Activated naive CD8-positive, alpha-beta T cell treated with anti-CD3 and anti-CD28 coated beads for 36 hours (primary cell): Measurements from ENCODE around the gene RBFOX1. TPM values are rescaled to one million over a fixed set of nuclear protein-coding genes. Genes with fewer than 3 reads are reported as not detected.

Source experiments
- DNase-seq: peaks from one replicate; pipeline ENCODE4 v3.0.0; 2021
- H3K27ac Mint-ChIP-seq: one replicate; pipeline ENCODE4 v1.8.0; 2022; ENCODE audit warnings: mild to moderate bottlenecking, moderate library complexity, mixed read lengths
- H3K27me3 Mint-ChIP-seq: one replicate; pipeline ENCODE4 v1.8.0; 2022; ENCODE audit warnings: mild to moderate bottlenecking, mixed read lengths
- H3K36me3 Mint-ChIP-seq: one replicate; pipeline ENCODE4 v1.8.0; 2021; ENCODE audit warnings: mild to moderate bottlenecking, mixed read lengths
- H3K4me1 Mint-ChIP-seq: one replicate; pipeline ENCODE4 v1.8.0; 2021; ENCODE audit warnings: mixed read lengths
- H3K4me3 Mint-ChIP-seq: one replicate; pipeline ENCODE4 v1.8.0; 2022; ENCODE audit warnings: mild to moderate bottlenecking, moderate library complexity, mixed read lengths
- H3K9me3 Mint-ChIP-seq: one replicate; pipeline ENCODE4 v1.8.0; 2022; ENCODE audit warnings: mixed read lengths
- total RNA-seq, 2 experiments: library from RNA; stranded (reverse); gene quantifications; one replicate each; pipeline ENCODE4 v1.2.3, GENCODE V29; 2021

Gene RBFOX1
- total RNA-seq, 2 experiments from 2014 or later: not detected

- Mint-ChIP-seq H3K27ac (no peak overlapping the region), H3K9me3 (peaks cover 3% of the 10 kb centered on the region), H3K4me3 (no peak overlapping the region), H3K4me1 (no peaks in the 10 kb centered on the region), H3K27me3 (no peaks in the 10 kb centered on the region), H3K36me3 (no peaks in the 10 kb centered on the region)
- DNase-seq: no peak
Measured at GRCh38 chr16:7404217-7404616, 71.6 kb downstream of the RBFOX1 start.

GRCh38 chr16:7405166-7405565, 72.5 kb downstream of the RBFOX1 start:
- DNase-seq: no peak
- Mint-ChIP-seq H3K4me1 (no peaks in the 10 kb centered on the region), H3K4me3 (no peak overlapping the region), H3K36me3 (no peaks in the 10 kb centered on the region), H3K9me3 (peaks cover 3% of the 10 kb centered on the region), H3K27ac (no peak overlapping the region), H3K27me3 (no peaks in the 10 kb centered on the region)

DNA sequence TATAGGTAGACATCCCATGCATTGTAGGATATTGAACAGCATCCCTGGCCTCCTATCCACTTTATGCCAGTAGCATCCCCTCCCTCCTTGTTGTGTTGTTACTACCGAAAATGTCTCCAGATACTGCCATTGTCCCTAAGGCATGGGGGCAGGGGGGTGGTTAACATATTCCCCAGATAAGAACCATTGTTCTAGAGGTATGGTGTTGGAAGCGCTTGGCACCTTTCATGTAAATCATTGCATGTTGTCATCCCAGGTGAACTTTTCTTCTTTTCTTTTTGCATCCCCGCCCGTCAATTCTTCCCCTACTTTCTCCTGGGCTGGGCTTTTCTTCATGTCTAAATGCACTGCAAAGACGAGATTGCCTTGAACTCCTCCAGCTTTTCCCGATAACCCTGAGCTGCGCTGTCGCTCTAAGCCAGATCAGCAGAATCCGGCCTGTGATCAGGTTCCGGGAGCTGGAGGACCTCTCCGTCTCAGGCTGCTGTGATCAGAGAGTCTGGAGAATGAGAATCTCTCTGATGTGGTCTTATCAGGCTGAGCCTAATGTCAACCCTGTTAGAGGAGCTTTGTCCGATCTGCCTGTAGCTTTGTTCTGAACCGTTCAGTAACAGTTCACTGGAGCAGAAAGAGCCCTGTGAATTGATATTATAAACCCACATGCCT, 76.2 kb downstream of the RBFOX1 start:
- Mint-ChIP-seq H3K9me3 (peaks cover 7% of the 10 kb centered on the region), H3K36me3 (no peaks in the 10 kb centered on the region), H3K4me1 (no peaks in the 10 kb centered on the region), H3K4me3 (no peak overlapping the region), H3K27ac (no peak overlapping the region), H3K27me3 (no peaks in the 10 kb centered on the region)
- DNase-seq: no peak

GRCh38 chr16:7419441-7419840, 86.8 kb downstream of the RBFOX1 start:
- no peaks in the 10 kb centered on the region for H3K27me3 Mint-ChIP-seq
- no peaks in the 10 kb centered on the region for H3K4me1 Mint-ChIP-seq
- H3K36me3 Mint-ChIP-seq: no peaks in the 10 kb centered on the region
- no peak for DNase-seq
- H3K27ac Mint-ChIP-seq: no peak overlapping the region
- peaks cover 4% of the 10 kb centered on the region for H3K9me3 Mint-ChIP-seq
- H3K4me3 Mint-ChIP-seq: no peak overlapping the region

DNA sequence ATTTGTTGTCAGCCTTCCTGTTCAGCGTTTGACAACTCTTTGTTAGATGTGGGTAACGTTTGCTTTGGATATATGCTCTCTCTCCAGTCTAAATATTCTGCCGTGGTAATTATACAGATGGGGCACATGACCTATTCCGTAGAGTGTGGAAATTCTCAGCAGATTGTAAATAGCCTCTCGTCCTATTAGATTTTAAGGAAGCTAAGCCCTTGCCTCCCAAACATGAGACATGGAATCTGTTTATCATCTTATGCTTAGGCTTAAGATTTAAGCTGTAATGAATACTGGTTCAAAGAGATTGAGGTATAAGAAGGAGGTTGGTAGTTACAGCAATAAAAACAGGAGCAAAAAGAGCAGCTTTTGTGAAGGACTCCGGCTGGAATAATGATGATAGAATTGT, 87.4 kb downstream of the RBFOX1 start:
- H3K27me3 Mint-ChIP-seq: no peaks in the 10 kb centered on the region
- H3K4me3 Mint-ChIP-seq: no peak overlapping the region
- peaks cover 4% of the 10 kb centered on the region for H3K9me3 Mint-ChIP-seq
- H3K27ac Mint-ChIP-seq: no peak overlapping the region
- no peaks in the 10 kb centered on the region for H3K4me1 Mint-ChIP-seq
- DNase-seq: no peak
- H3K36me3 Mint-ChIP-seq: no peaks in the 10 kb centered on the region

GRCh38 chr16:7420843-7421242, 88.2 kb downstream of the RBFOX1 start:
- Mint-ChIP-seq H3K4me1 (no peaks in the 10 kb centered on the region), H3K36me3 (no peaks in the 10 kb centered on the region), H3K27me3 (no peaks in the 10 kb centered on the region), H3K9me3 (peaks cover 4% of the 10 kb centered on the region), H3K4me3 (no peak overlapping the region), H3K27ac (no peak overlapping the region)
- no peak for DNase-seq

- DNase-seq: no peak
- Mint-ChIP-seq H3K4me3 (no peak overlapping the region), H3K36me3 (no peaks in the 10 kb centered on the region), H3K27me3 (no peaks in the 10 kb centered on the region), H3K4me1 (no peaks in the 10 kb centered on the region), H3K27ac (no peak overlapping the region), H3K9me3 (peaks cover 4% of the 10 kb centered on the region)
Measured at GRCh38 chr16:7421578-7421977, 88.9 kb downstream of the RBFOX1 start.

DNA sequence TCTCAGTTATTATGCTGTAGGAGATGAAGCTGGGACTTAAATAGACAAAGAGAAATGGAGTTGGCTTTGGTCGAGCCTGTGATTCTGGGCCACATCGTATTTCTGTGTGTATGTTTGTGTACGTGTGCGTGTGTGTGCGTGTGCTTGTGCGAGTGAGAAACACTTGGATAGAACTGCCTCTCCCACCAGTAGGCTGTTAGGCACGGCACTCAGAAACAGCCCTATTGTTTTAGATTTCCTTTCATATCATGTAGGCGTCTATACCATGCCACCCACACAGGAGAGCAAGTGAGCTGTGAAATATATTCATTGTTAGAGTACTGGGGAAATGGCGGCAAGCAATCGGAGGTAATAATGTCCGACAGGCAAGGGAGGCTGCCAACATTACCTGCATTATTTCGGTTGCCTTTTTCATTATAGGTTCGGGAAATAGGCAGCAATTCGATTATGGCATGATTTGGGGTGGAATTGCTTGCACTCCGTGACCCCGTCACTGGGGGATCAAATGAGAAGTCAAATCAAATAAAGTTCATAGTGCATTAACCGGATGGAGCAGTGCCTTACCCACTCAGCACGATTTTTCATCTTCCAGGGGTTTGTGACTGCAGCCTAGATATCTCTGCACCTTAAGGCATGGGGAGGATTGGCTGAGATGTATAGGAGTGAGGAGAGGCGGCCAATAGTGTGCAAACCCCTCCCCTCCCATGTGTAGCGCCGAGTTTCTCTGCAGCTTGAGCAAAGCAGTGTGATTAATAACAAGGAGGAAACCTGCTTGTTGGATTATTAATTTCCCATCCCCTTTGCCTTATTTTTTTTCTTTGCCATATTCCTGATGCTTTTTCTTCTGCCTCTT, 89.6 kb downstream of the RBFOX1 start:
- no peaks in the 10 kb centered on the region for H3K36me3 Mint-ChIP-seq
- H3K4me1 Mint-ChIP-seq: no peaks in the 10 kb centered on the region
- no peaks in the 10 kb centered on the region for H3K27me3 Mint-ChIP-seq
- H3K9me3 Mint-ChIP-seq: peaks cover 4% of the 10 kb centered on the region
- H3K27ac Mint-ChIP-seq: no peak overlapping the region
- DNase-seq: no peak
- H3K4me3 Mint-ChIP-seq: no peak overlapping the region

DNA sequence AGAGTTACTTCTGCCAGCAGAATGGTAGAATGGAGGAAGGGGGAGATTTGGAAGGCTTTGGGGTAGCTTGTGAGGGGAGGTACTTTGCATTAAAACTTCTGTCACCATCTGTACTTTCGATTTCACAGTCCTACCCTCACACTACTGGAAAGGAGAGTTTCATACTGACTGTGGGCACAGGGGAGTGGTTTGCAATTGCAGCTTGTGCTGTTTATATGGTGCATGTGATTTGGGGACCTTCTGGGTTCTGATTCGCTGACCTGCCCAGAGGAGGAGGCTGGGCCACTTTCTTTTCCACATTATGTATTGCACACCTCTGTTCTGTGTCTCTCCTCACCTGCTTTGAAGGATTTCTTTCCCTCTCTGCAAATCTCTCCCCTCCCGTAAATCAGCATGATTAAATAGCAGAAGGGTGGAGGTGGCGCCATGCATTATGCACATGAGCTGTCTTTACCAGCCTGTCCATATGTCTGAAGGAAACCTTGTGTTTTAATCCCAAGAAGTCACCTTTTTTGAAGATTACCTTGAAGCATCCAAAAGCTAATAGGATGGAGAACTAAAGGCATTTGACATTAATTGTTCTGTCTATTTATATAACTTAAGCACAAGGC, 90.9 kb downstream of the RBFOX1 start:
- no peaks in the 10 kb centered on the region for H3K36me3 Mint-ChIP-seq
- no peaks in the 10 kb centered on the region for H3K27me3 Mint-ChIP-seq
- H3K4me3 Mint-ChIP-seq: no peak overlapping the region
- H3K27ac Mint-ChIP-seq: no peak overlapping the region
- no peak for DNase-seq
- peaks cover 6% of the 10 kb centered on the region for H3K9me3 Mint-ChIP-seq
- no peaks in the 10 kb centered on the region for H3K4me1 Mint-ChIP-seq

GRCh38 chr16:7426161-7426560, 93.5 kb downstream of the RBFOX1 start:
- H3K9me3 Mint-ChIP-seq: peaks cover 7% of the 10 kb centered on the region
- no peak overlapping the region for H3K27ac Mint-ChIP-seq
- no peaks in the 10 kb centered on the region for H3K27me3 Mint-ChIP-seq
- no peaks in the 10 kb centered on the region for H3K36me3 Mint-ChIP-seq
- no peaks in the 10 kb centered on the region for H3K4me1 Mint-ChIP-seq
- DNase-seq: no peak
- H3K4me3 Mint-ChIP-seq: no peak overlapping the region

DNA sequence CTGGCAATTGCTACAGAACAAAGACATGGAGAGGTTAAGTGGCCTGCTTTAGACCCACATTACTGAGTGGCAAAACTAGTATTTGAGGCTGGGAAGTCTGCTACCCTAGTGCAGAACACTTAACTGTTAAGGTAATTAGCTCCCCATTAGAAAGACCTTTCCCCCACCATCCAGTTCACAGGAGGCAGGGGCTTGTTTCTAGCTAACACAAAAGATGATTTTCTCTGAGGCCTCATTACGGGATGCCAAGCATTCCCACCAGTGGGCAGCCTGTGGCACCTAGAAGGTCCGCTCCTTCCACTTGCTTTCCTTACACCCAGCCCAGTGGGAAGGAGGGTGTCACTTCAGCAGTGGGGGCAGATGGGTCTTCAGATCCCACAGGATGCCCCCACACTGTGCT, 99.1 kb downstream of the RBFOX1 start:
- H3K9me3 Mint-ChIP-seq: peaks cover 7% of the 10 kb centered on the region
- DNase-seq: no peak
- no peaks in the 10 kb centered on the region for H3K4me1 Mint-ChIP-seq
- no peak overlapping the region for H3K27ac Mint-ChIP-seq
- no peaks in the 10 kb centered on the region for H3K36me3 Mint-ChIP-seq
- no peak overlapping the region for H3K4me3 Mint-ChIP-seq
- H3K27me3 Mint-ChIP-seq: no peaks in the 10 kb centered on the region

- H3K9me3 Mint-ChIP-seq: no peaks in the 10 kb centered on the region
- DNase-seq: no peak
- H3K4me1 Mint-ChIP-seq: no peaks in the 10 kb centered on the region
- no peak overlapping the region for H3K4me3 Mint-ChIP-seq
- no peaks in the 10 kb centered on the region for H3K27me3 Mint-ChIP-seq
- H3K36me3 Mint-ChIP-seq: no peaks in the 10 kb centered on the region
- no peak overlapping the region for H3K27ac Mint-ChIP-seq
Measured at GRCh38 chr16:7436306-7436705, 103.7 kb downstream of the RBFOX1 start.

DNA sequence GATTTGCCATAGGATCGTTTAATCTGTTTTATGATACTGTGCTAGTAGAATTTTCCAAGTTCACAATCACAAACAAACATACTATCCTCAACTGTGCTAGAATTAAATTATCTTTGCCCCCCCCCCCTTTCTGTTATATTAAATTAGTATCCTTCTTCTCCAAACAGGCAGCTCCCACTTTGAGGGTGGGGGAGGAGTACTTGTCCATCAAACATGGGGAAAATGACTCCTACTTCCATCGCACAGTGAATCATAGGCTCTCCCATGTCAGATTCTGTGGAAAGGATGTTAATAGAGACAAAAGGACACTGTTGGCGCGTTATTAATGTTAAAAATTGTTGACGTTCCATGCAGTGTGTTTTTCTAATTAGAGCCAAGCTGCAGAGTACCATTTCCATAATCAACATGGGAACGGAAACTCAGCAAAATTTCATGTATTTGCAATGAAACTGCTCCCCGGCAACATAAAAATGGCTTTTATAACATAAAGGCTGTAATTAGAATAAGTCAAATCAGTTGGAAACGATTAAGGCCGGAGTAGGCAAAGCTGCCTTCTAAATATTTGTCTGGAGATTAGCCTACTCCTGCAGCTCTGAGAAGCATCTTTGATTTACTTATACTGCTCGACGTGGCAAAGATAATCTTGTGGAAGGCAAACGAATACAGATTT, 104.6 kb downstream of the RBFOX1 start:
- DNase-seq: no peak
- Mint-ChIP-seq H3K36me3 (no peaks in the 10 kb centered on the region), H3K4me3 (no peak overlapping the region), H3K4me1 (no peaks in the 10 kb centered on the region), H3K9me3 (no peaks in the 10 kb centered on the region), H3K27ac (no peak overlapping the region), H3K27me3 (no peaks in the 10 kb centered on the region)

GRCh38 chr16:7437843-7438242, 105.2 kb downstream of the RBFOX1 start:
- Mint-ChIP-seq H3K36me3 (no peaks in the 10 kb centered on the region), H3K4me1 (no peaks in the 10 kb centered on the region)
- DNase-seq: no peak

GRCh38 chr16:7438601-7439000, 106.0 kb downstream of the RBFOX1 start:
- no peaks in the 10 kb centered on the region for H3K36me3 Mint-ChIP-seq
- H3K4me1 Mint-ChIP-seq: no peaks in the 10 kb centered on the region
- no peak for DNase-seq
- no peak overlapping the region for H3K27ac Mint-ChIP-seq
- H3K4me3 Mint-ChIP-seq: no peak overlapping the region
- no peaks in the 10 kb centered on the region for H3K9me3 Mint-ChIP-seq
- no peaks in the 10 kb centered on the region for H3K27me3 Mint-ChIP-seq

More at GRCh38 chr16:7437843-7438242, 105.2 kb downstream of the RBFOX1 start:
- H3K9me3 Mint-ChIP-seq: no peaks in the 10 kb centered on the region
- H3K27ac Mint-ChIP-seq: no peak overlapping the region
- no peaks in the 10 kb centered on the region for H3K27me3 Mint-ChIP-seq
- no peak overlapping the region for H3K4me3 Mint-ChIP-seq
